Suprapubic skin (tissue), 3 donors: Measurements from ENCODE around the gene KDSR.

Experiments
- EP300 ChIP-seq: sonication (generic); formaldehyde crosslinking; IDR thresholded peaks from one replicate; pipeline ENCODE4 v1.6.1; 2017; ENCODE audit warnings: antibody characterized with exemption
- POLR2A ChIP-seq, 2 donors: fragments of 450-650 bp; IDR thresholded peaks; one replicate each; pipeline ENCODE4 v1.6.1; 2017; ENCODE audit warnings: antibody characterized with exemption in 2 of 2, mild to moderate bottlenecking in 2 of 2, moderate library complexity in 2 of 2
- TF ChIP-seq, protein P1 (sequence below), 2 donors: fragments of 200-600 bp in 1 of 2; fragments of 450-650 bp in 1 of 2; sonication (generic) in 1 of 2; IDR thresholded peaks; one replicate each; pipeline ENCODE4 v1.5.1; 2016 to 2019; ENCODE audit warnings: antibody characterized with exemption in 2 of 2, mild to moderate bottlenecking in 1 of 2, moderate library complexity in 1 of 2

- TF ChIP-seq, protein P1, sequence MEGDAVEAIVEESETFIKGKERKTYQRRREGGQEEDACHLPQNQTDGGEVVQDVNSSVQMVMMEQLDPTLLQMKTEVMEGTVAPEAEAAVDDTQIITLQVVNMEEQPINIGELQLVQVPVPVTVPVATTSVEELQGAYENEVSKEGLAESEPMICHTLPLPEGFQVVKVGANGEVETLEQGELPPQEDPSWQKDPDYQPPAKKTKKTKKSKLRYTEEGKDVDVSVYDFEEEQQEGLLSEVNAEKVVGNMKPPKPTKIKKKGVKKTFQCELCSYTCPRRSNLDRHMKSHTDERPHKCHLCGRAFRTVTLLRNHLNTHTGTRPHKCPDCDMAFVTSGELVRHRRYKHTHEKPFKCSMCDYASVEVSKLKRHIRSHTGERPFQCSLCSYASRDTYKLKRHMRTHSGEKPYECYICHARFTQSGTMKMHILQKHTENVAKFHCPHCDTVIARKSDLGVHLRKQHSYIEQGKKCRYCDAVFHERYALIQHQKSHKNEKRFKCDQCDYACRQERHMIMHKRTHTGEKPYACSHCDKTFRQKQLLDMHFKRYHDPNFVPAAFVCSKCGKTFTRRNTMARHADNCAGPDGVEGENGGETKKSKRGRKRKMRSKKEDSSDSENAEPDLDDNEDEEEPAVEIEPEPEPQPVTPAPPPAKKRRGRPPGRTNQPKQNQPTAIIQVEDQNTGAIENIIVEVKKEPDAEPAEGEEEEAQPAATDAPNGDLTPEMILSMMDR (IDR thresholded peaks at IDR 0.05) = no peak
- TF ChIP-seq POLR2A (IDR thresholded peaks at IDR 0.05) (no peak), EP300 (no peak)
Observed at GRCh38 chr18:63410792-63411191, 43.8 kb upstream of the KDSR start.
